ENCODE measurements around the gene PARP16. TPM values are rescaled to one million over a fixed set of nuclear protein-coding genes. Genes with fewer than 3 reads are reported as not detected.
A peak's percentile ranks its signal among the peaks of the same experiment; 100 is the strongest.

Gene PARP16
- total RNA-seq, 1 experiment from 2014 or later: 9.7 TPM

DNA sequence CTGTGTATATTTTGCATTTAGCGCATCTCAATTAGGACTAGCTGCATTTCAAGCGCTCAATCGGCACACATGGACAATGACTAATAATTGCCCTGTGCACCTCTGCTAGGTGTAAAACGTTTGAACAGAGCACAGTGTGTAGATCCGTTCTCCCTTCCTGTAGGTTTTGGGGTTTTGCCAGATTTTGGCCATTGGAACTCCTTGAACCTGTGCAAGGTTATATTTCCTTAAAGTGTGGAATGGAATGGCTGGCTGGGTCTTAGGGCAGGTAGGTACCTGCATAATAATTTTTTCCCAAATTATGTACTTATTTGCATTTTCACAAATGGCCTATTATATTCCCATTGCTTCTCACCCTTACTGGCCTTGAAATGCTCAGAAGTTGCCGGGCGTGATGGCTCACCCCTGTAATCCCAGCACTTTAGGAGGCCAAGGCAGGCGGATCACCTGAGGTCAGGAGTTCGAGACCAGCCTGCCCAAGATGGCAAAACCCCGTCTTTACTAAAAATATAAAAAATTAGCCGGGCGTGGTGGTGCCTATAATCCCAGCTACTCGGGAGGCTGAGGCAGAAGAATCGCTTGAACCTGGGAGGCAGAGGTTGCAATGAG is 18.6 kb upstream of the PARP16 start:
- peak overlapping the region; percentile 67 for H3K4me2 ChIP-seq (ENCODE audit: low read length)
- H3K79me2 ChIP-seq (ENCODE audit: insufficient read depth, low read length): no peaks in the 10 kb centered on the region
- H3K9ac ChIP-seq (ENCODE audit: low read length): peak overlapping the region; percentile 43
- intact Hi-C loops (cut with micrococcal nuclease): loop anchor here (2.0 kb wide), 1 partner anchor 116 kb away; no protein-coding TSS in a partner anchor
- H3K9me2 ChIP-seq (ENCODE audit: insufficient read depth): no peaks in the 10 kb centered on the region
- peak overlapping the region; percentile 67 for H3K27ac ChIP-seq (ENCODE audit: low read depth, low read length)
- no peaks in the 10 kb centered on the region for H3K27me3 ChIP-seq (ENCODE audit: insufficient read depth, low read length)
- ATAC-seq (peak; percentile 65), DNase-seq (ENCODE audit: low read depth, low spot score) (no peak)
- peaks cover 20 to 29% of the 10 kb centered on the region in 2 experiments for H3K4me1 ChIP-seq (ENCODE audit: control insufficient read depth in 1 of 2, insufficient read depth in 2 of 2, low read length in 2 of 2)
- RAD21 ChIA-PET (ENCODE audit: low non-redundant PET in 1 of 2, low total read pairs in 2 of 2, uncharacterized antibody in 2 of 2, unreplicated experiment in 2 of 2): interaction anchor here in 1 of 2 experiments (0.7 to 0.8 kb wide), 2 partner anchors 120 to 272 kb away, joined by 3 read pairs; partner anchors contain the start of gene CLPX
- no peaks in the 10 kb centered on the region for H3K36me3 ChIP-seq (ENCODE audit: control insufficient read depth in 1 of 2, insufficient read depth in 2 of 2, low read length in 2 of 2)
- CTCF ChIA-PET: interaction anchor here (1.0 to 2.0 kb wide), 7 partner anchors 8 to 139 kb away, joined by 3 to 14 read pairs (median 4); partner anchors contain the start of gene CLPX
- H4K20me1 ChIP-seq (ENCODE audit: insufficient read depth): no peaks in the 10 kb centered on the region
- 0 out of 4 replicates have a peak overlapping the region, but pooled peaks of 1 of the 2 experiments have one; percentile 15 for H3K4me3 ChIP-seq (replicated peaks in 1 of 2; ENCODE audit: low read depth in 1 of 2, low read length in 2 of 2)
- H3K9me3 ChIP-seq (ENCODE audit: control insufficient read depth in 1 of 2, insufficient read depth in 1 of 2, low read depth in 1 of 2, low read length in 2 of 2): no peaks in the 10 kb centered on the region
- POLR2A ChIA-PET: interaction anchor here (0.6 to 2.4 kb wide), 49 partner anchors 9 to 630 kb away, joined by 3 to 72 read pairs (median 5); partner anchors contain the start of genes CILP, CLPX, PARP16 and RAB11A
- no peak for TF ChIP-seq SP1 (IDR thresholded peaks at IDR 0.05; ENCODE audit: low read depth)
- TF ChIP-seq YY1 (IDR thresholded peaks at IDR 0.05; ENCODE audit: extremely low read depth, insufficient replicate concordance, low read depth, low read length): no peak
- TF ChIP-seq RAD21 (IDR thresholded peaks at IDR 0.05; ENCODE audit: low read depth): no peak
- TF ChIP-seq CEBPB (IDR thresholded peaks at IDR 0.05; ENCODE audit: low read depth): no peak
- no peak for TF ChIP-seq TCF7L2 (IDR thresholded peaks at IDR 0.05; ENCODE audit: borderline replicate concordance, extremely low read depth, insufficient read depth, insufficient read length)
- TF ChIP-seq, protein P1, sequence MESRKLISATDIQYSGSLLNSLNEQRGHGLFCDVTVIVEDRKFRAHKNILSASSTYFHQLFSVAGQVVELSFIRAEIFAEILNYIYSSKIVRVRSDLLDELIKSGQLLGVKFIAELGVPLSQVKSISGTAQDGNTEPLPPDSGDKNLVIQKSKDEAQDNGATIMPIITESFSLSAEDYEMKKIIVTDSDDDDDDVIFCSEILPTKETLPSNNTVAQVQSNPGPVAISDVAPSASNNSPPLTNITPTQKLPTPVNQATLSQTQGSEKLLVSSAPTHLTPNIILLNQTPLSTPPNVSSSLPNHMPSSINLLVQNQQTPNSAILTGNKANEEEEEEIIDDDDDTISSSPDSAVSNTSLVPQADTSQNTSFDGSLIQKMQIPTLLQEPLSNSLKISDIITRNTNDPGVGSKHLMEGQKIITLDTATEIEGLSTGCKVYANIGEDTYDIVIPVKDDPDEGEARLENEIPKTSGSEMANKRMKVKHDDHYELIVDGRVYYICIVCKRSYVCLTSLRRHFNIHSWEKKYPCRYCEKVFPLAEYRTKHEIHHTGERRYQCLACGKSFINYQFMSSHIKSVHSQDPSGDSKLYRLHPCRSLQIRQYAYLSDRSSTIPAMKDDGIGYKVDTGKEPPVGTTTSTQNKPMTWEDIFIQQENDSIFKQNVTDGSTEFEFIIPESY (IDR thresholded peaks at IDR 0.05; ENCODE audit: extremely low read depth, insufficient replicate concordance, low read length): no peak
- no peak for TF ChIP-seq ZNF274 (IDR thresholded peaks at IDR 0.05; ENCODE audit: low read depth, low read length)
- TF ChIP-seq ELF1 (IDR thresholded peaks at IDR 0.05; ENCODE audit: borderline replicate concordance, low read depth): no peak
- no peak for TF ChIP-seq REST (IDR thresholded peaks at IDR 0.05; ENCODE audit: low read depth)
- TF ChIP-seq POLR2A (IDR thresholded peaks at IDR 0.05; ENCODE audit: borderline replicate concordance, extremely low read depth, insufficient read depth, insufficient read length): no peak
- no peak for TF ChIP-seq FOSL1 (IDR thresholded peaks at IDR 0.05; ENCODE audit: low read depth)
- TF ChIP-seq, protein P2, sequence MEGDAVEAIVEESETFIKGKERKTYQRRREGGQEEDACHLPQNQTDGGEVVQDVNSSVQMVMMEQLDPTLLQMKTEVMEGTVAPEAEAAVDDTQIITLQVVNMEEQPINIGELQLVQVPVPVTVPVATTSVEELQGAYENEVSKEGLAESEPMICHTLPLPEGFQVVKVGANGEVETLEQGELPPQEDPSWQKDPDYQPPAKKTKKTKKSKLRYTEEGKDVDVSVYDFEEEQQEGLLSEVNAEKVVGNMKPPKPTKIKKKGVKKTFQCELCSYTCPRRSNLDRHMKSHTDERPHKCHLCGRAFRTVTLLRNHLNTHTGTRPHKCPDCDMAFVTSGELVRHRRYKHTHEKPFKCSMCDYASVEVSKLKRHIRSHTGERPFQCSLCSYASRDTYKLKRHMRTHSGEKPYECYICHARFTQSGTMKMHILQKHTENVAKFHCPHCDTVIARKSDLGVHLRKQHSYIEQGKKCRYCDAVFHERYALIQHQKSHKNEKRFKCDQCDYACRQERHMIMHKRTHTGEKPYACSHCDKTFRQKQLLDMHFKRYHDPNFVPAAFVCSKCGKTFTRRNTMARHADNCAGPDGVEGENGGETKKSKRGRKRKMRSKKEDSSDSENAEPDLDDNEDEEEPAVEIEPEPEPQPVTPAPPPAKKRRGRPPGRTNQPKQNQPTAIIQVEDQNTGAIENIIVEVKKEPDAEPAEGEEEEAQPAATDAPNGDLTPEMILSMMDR (IDR thresholded peaks at IDR 0.05 in 2 of 3, conservative IDR thresholded peaks at IDR 0.05 in 1 of 3; ENCODE audit: borderline replicate concordance in 1 of 3, insufficient read depth in 1 of 3, low read depth in 2 of 3, low read length in 2 of 3): no peak
- no peak overlapping the region for H2AFZ ChIP-seq (ENCODE audit: low read depth, low read length, poor library complexity, severe bottlenecking)
- BruUV-seq (replicated peaks): no TSS peak

All from HCT116 (cell line).